Cardiac septum (tissue), 1 donor: ENCODE data around the gene KRT86. TPM values are rescaled to one million over a fixed set of nuclear protein-coding genes. Genes with fewer than 3 reads are reported as not detected.
A peak's percentile ranks its signal among the peaks of the same experiment; 100 is the strongest.

Experiments used
- DNase-seq: peaks from one replicate; pipeline ENCODE4 v3.0.0-alpha.2; 2020; ENCODE audit warnings: low spot score
- intact Hi-C: fragments of 100-400 bp; cut with DNase I; formaldehyde crosslinking; loops from one replicate; pipeline ENCODE4 v1.14.0; 2022
- total RNA-seq: library from RNA; stranded (reverse); fragmentation: NEBNext Ultra II Directional; extraction: Animal tissue kit (Norgen Biotek cat#: 25700); gene quantifications from one replicate; pipeline ENCODE4 v1.2.1, GENCODE V29; 2021
- donor health status: DM: no; HTN: no; CAD: no.

Gene KRT86
- total RNA-seq, 1 donor from 2014 or later, result not detected

DNA sequence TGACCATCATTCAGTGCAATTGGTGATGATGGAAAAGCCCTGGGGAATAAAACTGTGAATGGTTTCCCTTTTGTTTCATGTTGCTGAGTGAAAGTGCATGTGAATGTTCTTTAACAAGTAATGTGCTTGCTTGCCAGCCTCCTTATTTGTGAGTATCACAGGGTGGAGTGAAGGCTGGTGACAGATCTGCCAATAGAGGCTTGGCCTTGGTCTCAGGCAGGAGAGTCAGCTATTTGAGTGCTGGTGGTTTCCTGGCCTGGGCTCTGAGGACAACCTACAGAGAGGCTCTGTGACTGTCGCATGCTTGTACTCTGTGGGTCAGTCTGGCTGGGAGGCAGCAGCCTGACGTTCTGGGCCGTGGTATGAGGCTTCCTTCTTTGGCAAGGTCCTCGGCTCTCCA lies 72.1 kb downstream of the KRT86 start:
- DNase-seq, result no peak
- intact Hi-C loops, result no loop called here

DNA sequence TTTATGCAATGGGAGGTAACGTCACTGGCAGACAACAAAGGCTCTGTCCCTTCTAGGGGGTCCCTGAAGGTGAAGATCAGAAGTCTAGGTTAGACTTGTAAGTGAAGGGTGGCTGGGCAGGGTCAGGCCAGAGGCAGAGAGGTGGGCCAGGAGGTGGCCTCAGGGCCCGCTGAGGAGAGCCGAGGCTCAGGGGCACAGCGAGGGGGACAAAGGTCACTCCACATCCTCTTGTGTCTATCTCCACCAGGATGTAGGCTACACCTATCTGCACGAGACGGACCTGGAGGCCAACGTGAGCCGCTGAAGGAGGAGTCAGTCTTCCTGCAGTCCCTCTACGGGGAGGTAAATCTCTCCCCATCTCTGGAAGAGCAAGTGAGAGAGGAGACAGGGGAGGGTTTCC lies 72.6 kb downstream of the KRT86 start:
- no peak for DNase-seq
- intact Hi-C loops, result no loop called here

DNA sequence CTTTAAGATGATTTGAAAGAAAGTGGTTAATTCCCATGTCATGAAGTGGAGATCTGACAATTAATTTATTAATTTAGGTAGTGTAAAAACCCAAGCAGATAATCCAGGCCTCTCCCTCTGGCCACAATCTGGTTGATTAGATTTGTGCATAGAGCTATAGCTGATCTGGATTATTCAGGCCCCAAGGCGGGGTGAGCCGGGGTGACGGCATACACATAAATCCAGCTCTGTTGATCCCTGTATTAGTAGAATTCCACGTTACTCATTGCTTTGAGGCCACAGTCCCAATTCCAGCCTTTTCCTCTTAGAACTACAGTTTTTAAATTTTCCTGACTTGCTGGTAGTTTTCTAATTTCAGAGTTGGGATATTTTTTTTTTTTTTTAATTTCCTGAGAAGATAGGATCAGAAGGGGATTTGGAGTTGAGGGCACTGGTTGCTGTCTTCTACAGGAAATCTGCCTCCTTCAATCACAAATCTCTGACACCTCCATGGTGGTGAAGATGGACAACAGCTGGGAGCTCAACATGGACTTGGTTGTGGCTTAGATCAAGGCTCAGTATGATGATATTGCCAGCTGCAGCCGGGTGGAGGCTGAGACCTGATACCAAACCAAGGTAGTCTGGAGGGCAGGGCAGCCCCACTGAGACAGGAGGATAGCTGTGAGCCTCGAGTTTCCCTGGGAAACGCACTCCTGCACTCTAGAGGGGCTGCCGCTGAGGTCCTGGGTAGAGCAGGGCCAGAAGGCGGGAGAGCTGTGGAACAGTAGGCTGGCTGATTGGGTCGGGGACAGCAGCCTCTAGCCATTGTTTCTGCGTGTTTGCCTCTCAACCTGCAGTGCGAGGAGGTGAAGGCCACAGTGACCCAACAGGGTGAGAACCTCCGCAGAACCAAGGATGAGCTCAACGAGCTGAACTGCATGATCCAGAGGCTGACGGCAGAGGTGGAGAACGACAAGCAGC lies 73.4 kb downstream of the KRT86 start:
- intact Hi-C loops, result no loop called here
- DNase-seq, result peak; percentile 46

DNA sequence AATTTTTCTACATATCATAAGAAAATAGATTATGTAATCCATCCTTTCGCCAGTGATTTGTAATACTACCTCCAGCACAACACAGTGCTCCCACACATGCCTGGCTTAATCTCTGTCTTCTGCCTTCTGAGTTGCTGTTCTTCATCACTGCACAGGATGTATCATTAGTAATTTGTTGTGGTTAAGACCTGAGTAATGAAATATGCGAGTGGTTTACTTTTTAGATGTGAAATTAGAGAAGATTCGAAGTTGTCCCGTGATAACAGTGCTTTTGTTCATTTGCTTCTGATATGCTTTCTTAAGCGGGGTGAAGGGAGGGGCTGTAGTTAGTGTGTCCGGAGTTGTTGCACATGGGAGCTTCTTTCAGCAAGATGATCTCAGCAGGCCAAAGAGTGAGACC lies 74.8 kb downstream of the KRT86 start:
- no peak for DNase-seq
- intact Hi-C loops, result no loop called here

DNA sequence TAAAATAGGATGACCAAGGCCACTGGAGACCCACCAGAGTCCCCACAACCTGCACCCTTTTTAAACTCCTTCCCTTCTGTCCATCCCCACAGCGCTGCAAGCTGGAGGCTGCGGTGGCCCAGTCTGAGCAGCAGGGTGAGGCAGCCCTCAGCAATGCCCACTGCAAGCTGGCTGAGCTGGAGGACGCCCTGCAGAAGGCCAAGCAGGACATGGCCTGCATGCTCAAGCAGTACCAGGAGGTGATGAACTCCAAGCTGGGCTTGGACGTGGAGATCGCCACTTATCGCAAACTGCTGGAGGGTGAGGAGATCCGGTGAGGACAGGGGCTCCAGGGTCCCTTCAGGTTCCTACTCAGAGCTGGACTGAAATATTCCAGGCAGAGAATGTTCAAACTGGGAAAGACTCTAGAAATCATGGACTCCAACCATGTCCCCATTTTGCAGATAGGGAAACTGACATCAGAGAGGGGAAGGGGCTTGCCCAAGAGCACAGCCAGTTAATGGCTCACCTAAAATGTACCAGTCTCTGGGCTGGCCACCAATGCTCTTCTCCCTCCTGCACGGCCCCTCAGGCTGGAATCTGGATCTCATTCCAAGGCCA lies 75.7 kb downstream of the KRT86 start:
- intact Hi-C loops, result no loop called here
- DNase-seq, result peak; percentile 38

DNA sequence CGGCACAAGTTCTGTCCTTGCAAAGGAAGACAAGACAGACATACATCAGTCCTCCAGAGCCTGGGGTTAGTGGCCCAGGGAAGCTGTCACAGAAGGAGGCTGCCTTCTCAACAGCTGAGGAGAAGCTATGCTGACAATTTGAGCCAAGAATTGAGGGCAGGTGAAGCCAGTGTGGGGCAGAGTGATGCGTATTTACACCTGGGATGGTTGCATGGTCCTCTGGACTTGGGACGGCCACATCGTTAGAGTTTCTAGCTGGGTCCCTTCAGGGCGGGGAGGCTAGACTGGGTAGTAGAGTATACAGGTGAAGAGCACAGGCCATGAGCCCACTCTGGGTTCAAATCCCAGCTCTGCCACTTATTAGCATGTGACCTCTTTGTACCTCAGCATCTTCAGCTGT lies 76.3 kb downstream of the KRT86 start:
- intact Hi-C loops, result no loop called here
- DNase-seq, result peak; percentile 36

DNA sequence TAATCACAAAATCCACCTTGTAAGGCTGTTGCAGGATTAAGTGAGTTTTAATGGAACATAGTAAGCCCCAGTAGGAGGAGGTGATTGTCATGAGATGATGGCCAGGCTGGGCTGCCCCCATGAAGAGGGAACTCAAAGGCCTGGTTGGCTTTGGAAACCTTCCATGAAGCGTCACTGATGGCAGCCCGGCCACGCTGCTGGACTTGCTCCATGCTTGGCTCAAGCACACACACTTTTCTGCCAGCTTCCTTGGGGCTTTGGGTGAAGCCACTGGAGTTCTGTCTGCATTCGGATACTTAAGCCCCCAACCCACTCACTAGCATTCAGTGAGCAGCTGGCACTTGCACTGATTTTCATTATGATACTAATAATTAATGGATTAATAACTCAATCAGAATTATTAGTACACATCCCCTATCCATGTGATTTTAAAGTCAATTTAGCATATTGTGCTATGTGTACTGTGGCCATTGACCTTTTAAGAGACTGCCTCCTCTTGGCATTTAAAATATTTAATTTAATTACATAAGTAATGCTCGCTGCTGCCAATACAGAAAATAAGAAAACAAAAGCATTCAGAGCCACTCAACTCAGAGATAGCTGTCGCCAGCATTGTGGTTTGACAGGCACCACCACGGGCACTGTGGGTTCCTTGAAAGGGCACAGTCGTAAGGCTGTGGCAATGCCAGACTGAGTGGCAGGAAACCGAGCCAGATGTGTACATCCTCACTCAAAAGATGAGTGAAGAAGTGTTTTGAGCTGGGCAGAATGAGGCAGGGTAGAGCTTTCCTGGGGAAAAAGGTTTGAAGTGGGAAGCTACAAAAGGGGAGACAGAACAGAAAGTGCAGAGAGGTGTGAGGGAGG lies 77.0 kb downstream of the KRT86 start:
- DNase-seq, result peak; percentile 75
- intact Hi-C loops, result no loop called here

DNA sequence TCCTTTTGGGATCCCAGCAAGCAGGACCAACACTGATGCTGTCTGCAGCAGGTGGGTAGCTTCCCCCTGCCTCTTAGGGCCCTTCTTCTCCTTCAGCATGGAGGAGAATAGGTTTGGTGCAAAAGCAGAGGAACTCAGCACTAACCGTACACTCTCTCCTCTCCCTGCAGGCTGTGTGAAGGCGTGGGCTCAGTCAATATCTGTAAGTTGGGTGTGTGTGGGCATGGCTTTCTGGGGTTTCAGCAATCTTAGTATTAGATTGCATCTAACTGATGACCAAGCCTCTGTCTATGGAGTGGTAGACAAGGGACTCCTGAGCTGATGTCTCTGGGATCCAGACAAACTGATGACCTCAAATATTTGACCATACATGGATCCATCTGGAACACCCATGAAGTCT lies 78.5 kb downstream of the KRT86 start:
- intact Hi-C loops, result no loop called here

DNA sequence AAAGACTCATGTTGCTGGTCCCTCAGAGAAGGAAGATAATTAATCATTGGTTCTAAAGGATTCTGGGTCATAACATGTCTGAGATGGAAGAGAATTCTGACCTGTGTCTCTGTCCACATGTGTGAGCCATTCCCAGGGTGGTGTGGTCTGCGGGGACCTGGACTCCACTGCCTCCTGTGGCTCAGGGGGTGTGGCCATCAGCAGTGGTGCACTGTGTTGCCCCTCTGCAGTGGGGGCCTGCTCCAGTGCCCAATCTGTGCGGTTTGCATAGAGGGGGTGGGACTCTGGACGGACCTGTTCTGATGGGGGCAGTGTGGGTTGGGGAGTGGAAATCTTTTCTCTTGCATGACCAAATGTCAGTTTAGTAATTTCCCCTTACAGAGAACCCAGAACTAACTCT lies 79.3 kb downstream of the KRT86 start:
- intact Hi-C loops, result no loop called here

More for the DNA sequence above, 78.5 kb downstream of the KRT86 start:
- DNase-seq, result no peak

DNA sequence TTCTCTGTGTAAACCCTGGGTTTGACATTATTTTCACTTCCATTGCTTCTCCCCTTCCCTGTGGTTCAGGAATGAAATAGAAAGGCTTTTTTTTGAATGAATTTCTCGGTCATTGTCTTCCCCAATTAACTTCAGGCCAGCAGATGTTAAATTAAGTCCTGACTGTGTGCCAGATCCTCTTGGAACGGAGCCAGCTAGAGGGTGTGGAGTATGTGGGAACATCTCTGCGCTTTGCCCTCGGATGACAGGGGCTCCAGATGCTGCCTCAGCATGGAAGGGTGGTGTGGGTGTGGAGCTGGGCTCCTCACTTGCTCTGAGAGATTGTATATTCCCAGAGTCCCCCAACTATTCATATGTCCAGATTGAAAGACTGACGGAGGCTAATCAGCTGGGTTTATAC lies 79.8 kb downstream of the KRT86 start:
- intact Hi-C loops, result no loop called here
- DNase-seq, result peak; percentile 26

More for the DNA sequence above, 79.3 kb downstream of the KRT86 start:
- peak; percentile 61 for DNase-seq

DNA sequence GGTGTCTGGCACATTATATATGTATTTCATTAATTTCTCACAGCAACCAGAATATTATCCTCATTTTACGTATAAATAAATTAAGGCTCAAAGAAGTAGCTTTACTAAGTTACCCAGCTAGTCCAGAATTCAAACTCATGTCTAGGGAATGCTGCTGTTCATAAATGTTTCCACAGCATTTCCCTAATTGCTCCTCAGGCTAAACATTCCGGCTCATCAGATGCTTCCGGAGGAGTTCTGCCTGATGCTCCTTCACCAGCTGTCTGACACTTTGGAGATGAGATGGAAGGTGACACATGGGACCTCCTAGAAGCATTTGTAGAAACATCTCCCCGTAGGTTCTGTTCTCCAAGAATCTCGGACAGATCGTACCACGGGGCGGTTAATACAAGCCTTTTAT lies 80.7 kb downstream of the KRT86 start:
- no peak for DNase-seq
- intact Hi-C loops, result no loop called here

DNA sequence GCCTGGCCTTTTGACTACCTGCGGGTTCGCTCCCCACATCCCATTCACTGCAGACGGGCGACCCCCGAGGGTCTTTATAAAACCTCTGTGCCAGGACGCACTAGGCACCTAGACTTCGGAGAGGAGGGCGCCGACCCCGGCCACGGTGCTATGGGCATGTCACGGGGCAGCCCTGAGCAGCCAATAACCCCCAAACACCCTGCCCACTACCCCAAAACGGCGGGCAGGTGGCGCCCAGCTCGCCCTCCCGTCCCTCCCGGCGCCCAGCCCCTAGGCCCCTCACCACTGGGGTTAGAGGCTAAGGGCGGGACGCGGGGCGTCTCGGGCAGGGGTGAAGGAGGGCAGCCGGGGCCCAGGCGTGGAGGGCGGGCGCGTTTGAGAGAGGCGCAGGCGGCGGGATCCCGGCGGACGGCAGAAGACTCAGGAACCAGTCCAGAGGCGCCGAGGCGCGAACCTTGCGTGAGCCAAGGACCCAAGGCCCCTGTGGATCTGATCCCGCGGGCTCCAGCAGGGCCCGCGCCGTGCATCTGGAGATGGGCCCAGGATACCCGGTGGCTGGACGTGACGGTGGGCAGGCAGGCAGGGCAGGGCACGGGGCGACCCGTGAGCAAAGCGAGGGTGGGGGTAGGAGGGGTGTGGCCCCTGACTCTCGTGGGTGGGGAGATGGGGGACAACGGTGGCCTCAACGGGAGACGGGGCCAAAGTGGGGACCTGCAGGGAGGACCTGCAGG lies 81.8 kb downstream of the KRT86 start:
- intact Hi-C loops, result no loop called here
- peak; percentile 58 for DNase-seq

DNA sequence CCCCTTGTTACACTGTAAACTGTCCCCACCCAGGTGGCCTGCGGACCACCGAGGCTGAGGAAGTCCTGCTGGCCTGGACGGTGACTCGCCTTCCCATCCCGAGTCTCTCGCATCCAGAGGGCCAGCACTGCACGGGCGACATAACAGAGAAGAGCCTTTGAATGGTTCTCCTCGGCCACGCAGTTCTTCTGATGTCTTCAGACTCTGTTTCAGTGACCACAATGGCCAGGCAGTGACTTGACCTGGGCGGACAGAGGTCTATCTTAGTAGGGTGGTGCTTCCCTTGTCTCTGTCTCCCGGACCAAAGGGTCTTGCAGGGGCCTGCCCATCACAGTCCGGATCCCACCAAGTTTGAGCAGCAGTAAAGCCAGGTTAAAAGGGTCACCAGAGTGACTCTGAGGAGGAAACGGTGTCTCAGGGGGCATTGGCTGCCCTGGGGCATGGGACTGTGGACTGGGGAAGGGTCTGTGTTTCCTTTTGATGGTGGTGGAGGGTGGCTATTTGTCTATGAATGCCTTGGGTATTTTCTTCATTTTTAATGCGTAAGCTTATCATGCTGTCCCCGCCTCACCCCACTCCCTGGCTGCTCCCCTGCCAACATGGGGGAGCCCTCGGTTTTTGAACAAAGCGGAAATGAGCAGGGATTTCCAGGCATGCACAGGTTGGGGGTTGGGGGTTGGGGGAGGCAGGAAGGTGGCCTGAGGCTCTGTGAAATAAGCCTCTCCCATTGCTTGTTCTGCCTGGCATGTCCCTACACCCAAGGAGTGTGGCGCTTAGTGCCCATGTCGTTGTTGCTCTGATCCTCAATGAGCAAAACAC lies 82.5 kb downstream of the KRT86 start:
- peak; percentile 66 for DNase-seq
- intact Hi-C loops, result no loop called here

Other genes starting within 250 kb of the KRT86 start
- 76.3 TPM for gene NR4A1, start 223.2 kb upstream of the KRT86 start, total RNA-seq
- gene ATG101, start 204.7 kb upstream of the KRT86 start, total RNA-seq, result 23.2 TPM
- not detected for gene SMIM41, start 194.9 kb upstream of the KRT86 start, total RNA-seq
- 1.2 TPM for gene KRT80, start 82.6 kb upstream of the KRT86 start, total RNA-seq
- 1.2 TPM for gene KRT7, start 41.4 kb upstream of the KRT86 start, total RNA-seq
- gene KRT81, start 16.9 kb downstream of the KRT86 start, total RNA-seq, result not detected
- not detected for gene KRT83, start 46.8 kb downstream of the KRT86 start, total RNA-seq
- not detected for gene KRT85, start 92.8 kb downstream of the KRT86 start, total RNA-seq
- not detected for gene KRT84, start 111.0 kb downstream of the KRT86 start, total RNA-seq
- gene KRT82, start 131.7 kb downstream of the KRT86 start, total RNA-seq, result not detected
- not detected for gene KRT75, start 159.7 kb downstream of the KRT86 start, total RNA-seq
- not detected for gene KRT6B, start 177.5 kb downstream of the KRT86 start, total RNA-seq
- not detected for gene KRT6C, start 199.2 kb downstream of the KRT86 start, total RNA-seq
- gene KRT6A, start 218.6 kb downstream of the KRT86 start, total RNA-seq, result not detected
- gene KRT5, start 245.7 kb downstream of the KRT86 start, total RNA-seq, result not detected